ENCODE measurements around the gene C17orf50.

- no peak for TF ChIP-seq CTCF (conservative IDR thresholded peaks at IDR 0.05)
- TF ChIP-seq EZH2 (IDR thresholded peaks at IDR 0.05; ENCODE audit: low read depth), result no peak
Observed at GRCh38 chr17:35748979-35749378, 11.7 kb upstream of the C17orf50 start.
